Stomach (tissue), 4 donors: Measurements from ENCODE around the gene SRSF3.

Experiments used
- CTCF ChIP-seq, 7 experiments: fragments of 450-650 bp in 4 of 7; fragments of 200-600 bp in 3 of 7; sonication (generic) in 3 of 7; IDR thresholded peaks; one replicate each; pipeline ENCODE4 v1.5.1; 2016 to 2019; ENCODE audit warnings: antibody characterized with exemption in 7 of 7, control low read depth in 2 of 7, mild to moderate bottlenecking in 1 of 7
- POLR2A ChIP-seq, 4 donors: fragments of 450-650 bp; IDR thresholded peaks; one replicate each; pipeline ENCODE4 v1.6.1; 2016; ENCODE audit warnings: antibody characterized with exemption in 4 of 4, control low read depth in 2 of 4, mild to moderate bottlenecking in 1 of 4, moderate library complexity in 1 of 4
- POLR2AphosphoS5 ChIP-seq, 3 donors: sonication (generic); formaldehyde crosslinking; IDR thresholded peaks; one replicate each; pipeline ENCODE4 v1.6.1; 2016; ENCODE audit warnings: antibody characterized with exemption in 3 of 3

GRCh38 chr6:36641543-36641942, 47.4 kb downstream of the SRSF3 start:
- TF ChIP-seq CTCF (IDR thresholded peaks at IDR 0.05): no peak
- no peak for TF ChIP-seq POLR2A (IDR thresholded peaks at IDR 0.05)
- no peak for TF ChIP-seq POLR2AphosphoS5 (IDR thresholded peaks at IDR 0.05)
